ENCODE measurements around the gene MACC1.

GRCh38 chr7:20249920-20250319 lies 32.7 kb upstream of the MACC1 start:
- TF ChIP-seq, protein P1, sequence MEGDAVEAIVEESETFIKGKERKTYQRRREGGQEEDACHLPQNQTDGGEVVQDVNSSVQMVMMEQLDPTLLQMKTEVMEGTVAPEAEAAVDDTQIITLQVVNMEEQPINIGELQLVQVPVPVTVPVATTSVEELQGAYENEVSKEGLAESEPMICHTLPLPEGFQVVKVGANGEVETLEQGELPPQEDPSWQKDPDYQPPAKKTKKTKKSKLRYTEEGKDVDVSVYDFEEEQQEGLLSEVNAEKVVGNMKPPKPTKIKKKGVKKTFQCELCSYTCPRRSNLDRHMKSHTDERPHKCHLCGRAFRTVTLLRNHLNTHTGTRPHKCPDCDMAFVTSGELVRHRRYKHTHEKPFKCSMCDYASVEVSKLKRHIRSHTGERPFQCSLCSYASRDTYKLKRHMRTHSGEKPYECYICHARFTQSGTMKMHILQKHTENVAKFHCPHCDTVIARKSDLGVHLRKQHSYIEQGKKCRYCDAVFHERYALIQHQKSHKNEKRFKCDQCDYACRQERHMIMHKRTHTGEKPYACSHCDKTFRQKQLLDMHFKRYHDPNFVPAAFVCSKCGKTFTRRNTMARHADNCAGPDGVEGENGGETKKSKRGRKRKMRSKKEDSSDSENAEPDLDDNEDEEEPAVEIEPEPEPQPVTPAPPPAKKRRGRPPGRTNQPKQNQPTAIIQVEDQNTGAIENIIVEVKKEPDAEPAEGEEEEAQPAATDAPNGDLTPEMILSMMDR (IDR thresholded peaks at IDR 0.05) = no peak
- TF ChIP-seq POLR2A (IDR thresholded peaks at IDR 0.05) = no peak
